NCI-H1092 treated with DMSO at 0.1 percent for 48 hours (cell line): Measurements from ENCODE around the gene MAGEA9B.
"Not testable (repeated sequence)": the region's sequence is repeated elsewhere in the genome, so short reads cannot be mapped to it uniquely, and the experiment has no call there.

Source experiments
- DNase-seq: peaks from one replicate; lab custom pipeline; 2025; lab: John Stamatoyannopoulos, UW

MAGEA9B gene, protein sequence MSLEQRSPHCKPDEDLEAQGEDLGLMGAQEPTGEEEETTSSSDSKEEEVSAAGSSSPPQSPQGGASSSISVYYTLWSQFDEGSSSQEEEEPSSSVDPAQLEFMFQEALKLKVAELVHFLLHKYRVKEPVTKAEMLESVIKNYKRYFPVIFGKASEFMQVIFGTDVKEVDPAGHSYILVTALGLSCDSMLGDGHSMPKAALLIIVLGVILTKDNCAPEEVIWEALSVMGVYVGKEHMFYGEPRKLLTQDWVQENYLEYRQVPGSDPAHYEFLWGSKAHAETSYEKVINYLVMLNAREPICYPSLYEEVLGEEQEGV

GRCh38 chrX:149587359-149587758, at the start of gene MAGEA9B:
Gene MAGEA9B, minus strand, starts transcription at chrX:149587459. Its CDS starts 4,280 bp downstream, at chrX:149583179.
- DNase-seq, result not testable (repeated sequence)

DNA sequence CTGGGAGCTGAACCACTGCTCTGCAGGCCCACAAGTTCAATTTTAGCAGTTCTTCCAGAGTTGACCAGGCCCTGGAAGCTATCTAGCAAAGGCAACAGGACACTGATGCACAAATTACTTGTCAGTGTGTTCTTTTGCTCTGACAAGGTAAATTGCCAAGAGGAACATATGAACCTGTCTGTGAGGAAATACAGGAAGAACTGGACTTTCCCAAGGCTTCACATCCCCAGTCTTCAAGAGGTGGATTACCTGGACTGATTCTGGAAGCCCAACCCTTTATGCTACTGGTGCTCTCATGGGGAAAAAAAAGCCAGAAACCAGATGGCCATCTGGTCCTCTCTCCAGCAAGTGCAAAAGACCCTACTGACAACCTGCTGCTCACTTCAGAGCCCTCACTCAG, 46.3 kb upstream of the MAGEA9B start:
- no peak for DNase-seq

DNA sequence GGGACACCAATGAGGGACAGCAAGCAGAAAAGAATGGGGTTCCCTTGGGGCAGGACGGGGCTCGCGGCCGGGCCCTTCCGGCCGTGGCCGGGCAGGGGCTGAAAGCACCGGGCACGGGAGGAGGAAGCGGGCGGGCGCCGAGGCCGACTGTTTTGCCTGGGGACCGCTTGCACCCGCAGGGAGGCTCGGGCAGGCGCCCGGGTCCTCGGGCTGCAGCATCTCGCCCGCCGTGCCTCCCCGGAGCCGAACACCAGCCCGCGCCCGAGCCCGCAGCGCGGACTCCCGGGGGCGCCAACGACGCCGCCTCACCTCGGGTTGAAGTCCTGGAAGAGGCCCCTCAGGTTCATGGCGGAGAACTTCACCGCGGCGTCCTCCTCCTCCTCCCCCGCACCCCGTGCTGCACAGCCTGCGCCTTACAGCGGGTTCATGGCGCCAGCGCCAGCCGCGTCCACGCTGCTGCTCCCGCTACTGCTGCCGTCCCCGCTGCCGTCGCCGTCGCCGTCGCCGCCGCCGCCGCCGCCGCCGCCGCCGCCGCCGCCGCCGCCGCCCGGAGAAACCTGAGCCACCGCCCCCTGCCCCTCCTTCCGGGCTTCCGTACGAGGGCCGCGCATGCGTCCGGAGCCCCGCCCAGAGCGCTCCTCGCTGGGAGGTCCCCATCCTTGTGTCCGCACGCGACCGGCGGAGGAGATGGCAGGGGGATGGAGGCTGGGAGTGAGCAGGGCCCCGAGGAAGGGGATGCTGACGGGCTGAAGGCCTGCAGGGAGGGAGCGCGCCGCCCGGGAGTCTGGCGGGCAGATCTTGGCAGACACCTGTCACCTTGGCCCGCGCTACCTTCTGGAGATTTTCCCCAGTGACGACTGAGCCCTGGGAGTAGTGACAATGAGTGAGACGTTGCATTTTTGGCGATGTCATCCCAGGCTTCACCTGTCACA, 44.2 kb upstream of the MAGEA9B start, which contains the start of gene TMEM185A:
TMEM185A (minus strand) TSS at position 559 of the 932 bp plus-strand sequence; CDS start at position 347, 212 bp downstream.
- peak; percentile 55 for DNase-seq

DNA sequence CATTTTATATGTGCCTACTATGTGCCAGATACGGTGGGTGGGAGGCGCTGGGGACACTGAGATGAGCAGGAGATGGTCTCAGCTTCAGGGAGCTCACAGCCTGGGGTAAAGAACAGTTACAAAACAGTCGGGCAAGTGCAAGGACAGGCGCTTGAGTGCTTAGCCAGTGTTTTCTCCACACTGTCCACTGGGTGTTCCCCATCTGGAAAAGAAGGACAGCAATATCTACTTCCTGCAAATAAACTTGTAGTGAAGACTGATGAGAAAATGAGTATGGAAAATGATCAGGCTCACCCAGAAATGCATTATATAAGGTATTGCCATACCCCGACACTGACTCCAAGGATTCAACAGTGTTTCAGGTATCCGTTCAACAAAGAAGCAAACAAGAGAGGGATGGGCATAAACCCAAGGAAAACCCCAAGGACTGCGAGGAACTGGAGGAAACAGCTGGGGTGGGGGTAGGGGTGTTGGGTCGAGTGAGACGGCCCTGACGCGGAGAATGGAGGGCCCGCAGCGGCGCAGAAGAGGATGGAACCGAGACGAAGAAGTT, 43.5 kb upstream of the MAGEA9B start:
- DNase-seq, result peak; percentile 30

- no peak for DNase-seq
Observed at GRCh38 chrX:149629730-149630387, 42.6 kb upstream of the MAGEA9B start.

DNA sequence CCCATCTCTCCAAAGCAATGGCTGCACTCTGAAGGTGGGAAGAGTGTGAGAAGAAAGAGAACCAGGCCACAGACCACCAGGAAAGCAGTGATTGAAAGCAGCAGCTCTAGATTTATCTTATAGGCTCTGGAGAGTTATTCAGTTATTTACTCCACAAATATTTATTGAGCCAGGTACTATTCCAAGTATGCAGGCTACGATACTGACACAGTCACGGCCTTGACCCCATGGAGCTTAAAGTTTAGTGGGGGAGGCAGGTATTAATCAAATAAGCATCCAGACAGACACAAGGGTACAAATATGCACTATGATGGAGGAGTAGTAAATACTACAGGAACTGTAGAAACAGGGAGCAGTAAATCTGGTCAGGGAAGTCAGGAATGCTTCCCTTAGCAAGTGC, 41.5 kb upstream of the MAGEA9B start:
- no peak for DNase-seq

DNA sequence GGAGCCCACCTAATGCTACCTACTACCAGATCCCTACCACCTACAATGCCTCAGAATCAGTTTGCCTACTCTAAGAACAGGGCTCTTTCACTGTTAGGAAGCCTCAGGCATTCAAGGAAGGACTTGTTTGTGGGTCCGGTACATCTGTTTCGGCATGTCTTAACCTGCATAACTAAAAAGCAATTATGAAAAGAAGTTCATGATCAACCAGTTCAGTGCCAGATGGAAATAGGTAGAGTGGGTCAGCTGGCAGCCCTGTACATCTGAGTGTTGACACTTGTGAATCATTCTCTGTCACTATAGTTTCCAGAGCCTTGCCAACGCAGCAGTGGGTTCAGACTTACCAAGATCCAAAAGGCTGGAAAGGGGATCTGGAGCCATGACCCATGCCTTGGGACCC, 41.0 kb upstream of the MAGEA9B start:
- DNase-seq, result no peak

DNA sequence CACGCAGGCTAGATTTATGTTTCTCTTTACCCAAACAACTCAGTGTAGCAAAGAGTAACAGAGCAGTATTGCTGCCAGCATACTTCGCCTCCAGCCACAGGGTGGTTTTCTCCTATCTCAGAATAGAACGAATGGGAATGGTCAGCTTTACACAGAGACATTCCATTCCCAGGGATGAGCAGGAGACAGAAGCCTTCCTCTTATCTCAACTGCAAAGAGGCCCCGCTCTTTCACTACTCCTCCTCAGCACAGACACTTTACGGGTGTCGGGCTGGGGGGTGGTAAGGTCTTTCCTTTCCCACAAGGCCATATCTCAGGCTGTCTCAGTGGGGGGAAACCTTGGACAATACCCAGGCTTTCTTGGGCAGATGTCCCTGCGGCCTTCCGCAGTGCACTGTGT, 39.6 kb upstream of the MAGEA9B start:
- DNase-seq, result not testable (repeated sequence)

DNA sequence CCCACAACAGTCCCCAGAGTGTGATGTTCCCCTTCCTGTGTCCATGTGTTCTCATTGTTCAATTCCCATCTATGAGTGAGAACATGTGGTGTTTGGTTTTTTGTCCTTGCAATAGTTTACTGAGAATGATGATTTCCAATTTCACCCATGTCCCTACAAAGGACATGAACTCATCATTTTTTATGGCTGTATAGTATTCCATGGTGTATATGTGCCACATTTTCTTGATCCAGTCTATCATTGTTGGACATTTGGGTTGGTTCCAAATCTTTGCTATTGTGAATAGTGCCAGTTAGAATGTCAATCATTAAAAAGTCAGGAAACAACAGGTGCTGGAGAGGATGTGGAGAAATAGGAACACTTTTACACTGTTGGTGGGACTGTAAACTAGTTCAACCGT, 32.4 kb upstream of the MAGEA9B start:
- not testable (repeated sequence) for DNase-seq

GRCh38 chrX:149618871-149619270, 31.6 kb upstream of the MAGEA9B start:
- no peak for DNase-seq

DNA sequence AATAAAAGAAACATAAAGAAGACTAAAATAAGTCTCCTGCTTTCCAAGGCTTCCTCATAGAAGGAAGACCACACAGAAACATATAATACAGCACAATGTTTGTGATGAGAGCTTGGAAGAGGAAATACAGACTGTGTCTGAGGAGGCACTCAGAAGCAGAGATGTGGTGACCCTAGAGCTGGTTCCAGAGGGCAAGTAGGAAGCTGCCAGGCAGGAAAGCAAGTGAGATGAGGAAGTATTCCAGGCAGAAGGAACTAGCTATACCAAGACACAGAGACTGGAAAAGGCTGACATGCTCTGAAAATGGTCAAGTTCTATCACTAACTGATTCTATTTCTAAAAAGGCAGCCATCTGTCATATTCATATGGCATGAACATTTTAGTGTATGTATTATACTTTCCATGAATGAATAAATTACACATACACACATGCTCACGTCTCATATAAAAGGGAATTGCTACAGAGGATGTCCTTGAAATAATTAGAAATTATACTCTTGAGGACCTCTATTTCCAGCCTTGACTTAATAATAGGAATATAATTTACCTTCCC, 24.4 kb upstream of the MAGEA9B start:
- no peak for DNase-seq

- no peak for DNase-seq
Observed at GRCh38 chrX:149610511-149610910, 23.3 kb upstream of the MAGEA9B start.

DNA sequence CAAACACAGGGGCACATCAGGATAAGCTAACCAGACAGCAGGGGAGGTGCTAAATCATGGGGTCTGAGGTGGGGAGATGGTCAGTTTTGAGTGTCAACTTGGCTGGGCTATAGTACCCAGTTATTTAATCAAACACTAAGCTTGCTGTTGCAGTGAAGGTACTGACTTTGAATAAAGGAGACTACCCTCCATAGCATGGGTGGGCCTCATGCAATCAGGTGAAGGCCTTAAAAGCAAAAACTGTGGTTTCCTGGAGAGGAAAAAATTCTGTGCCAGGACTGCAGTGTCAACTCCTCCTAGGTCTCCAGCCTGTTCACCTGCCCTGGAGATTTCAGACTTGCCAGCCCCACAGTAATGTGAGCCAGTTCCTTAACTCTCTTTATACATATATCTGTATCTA, 20.4 kb upstream of the MAGEA9B start:
- DNase-seq, result no peak

- not testable (repeated sequence) for DNase-seq
Observed at GRCh38 chrX:149605248-149605885, 18.1 kb upstream of the MAGEA9B start.

GRCh38 chrX:149598603-149599002, 11.3 kb upstream of the MAGEA9B start:
- DNase-seq, result not testable (repeated sequence)

GRCh38 chrX:149595943-149596342, 8.7 kb upstream of the MAGEA9B start:
- DNase-seq, result not testable (repeated sequence)

- not testable (repeated sequence) for DNase-seq
Observed at GRCh38 chrX:149595214-149595613, 8.0 kb upstream of the MAGEA9B start, which contains the start of gene HSFX2. Gene HSFX2, minus strand, starts transcription at chrX:149595314. Its CDS starts 614 bp downstream, at chrX:149594700.

- not testable (repeated sequence) for DNase-seq
Observed at GRCh38 chrX:149590993-149591392, 3.7 kb upstream of the MAGEA9B start.

DNA sequence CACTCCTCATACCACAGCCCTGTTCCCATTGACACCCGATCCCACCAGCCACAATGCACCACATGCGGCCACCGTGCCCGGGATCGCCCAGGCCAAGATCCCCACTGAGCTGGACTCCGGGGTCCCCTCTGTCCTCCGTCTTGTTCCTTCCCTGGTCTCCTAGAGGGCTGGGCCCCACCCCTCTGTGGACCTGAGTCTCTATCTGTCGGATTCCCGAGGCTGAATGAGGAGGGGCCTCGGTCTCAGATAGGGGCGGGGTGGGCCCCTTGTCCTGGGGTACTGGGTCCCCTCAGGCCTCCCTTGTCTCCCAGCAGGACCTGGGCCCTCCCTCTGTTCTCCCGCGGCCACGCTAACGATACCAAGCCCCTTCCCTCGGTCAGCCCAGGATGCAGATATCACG, 1.6 kb downstream of the MAGEA9B start:
- not testable (repeated sequence) for DNase-seq

DNA sequence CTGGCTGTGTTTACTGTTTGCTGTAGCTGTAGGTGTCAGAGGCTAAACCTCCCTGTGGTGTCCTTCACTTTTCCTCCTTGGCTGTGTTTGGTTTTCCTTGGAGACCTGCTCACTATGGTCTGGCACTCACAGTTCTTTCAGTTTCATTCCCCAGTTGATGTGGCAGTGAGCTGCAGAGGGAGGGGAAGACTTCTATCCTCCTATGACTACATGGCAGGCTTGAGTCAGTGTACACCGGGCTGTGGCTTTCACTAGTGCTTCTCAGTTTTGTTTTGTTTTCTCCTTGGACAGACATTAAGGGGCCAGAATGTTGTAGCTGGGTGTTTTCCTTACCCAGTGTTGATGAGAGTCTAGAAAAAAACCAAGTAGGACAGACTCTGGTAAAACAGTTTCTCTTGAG, 13.8 kb downstream of the MAGEA9B start:
- not testable (repeated sequence) for DNase-seq

DNA sequence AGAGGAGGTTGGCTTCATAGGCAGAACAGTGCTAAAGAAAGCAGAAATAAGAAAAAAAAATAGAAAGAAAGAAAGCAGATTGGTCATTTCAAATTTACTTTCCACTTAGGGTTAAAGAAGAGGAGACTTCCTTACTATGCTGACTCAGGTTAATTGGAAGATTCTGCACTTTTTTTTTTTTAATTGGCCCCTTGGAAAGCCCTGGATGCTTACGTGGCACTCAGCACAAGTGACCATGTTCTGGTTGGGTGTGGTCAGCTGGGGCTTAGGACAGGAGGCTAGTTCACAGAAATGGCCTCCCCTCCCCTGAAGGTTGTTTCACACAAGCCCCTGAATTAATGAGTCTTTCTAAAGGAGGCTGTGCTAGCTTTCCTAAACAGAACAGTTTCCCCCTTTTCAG, 14.5 kb downstream of the MAGEA9B start:
- DNase-seq, result no peak
